Measurements from ENCODE around the gene TMEM8B.

DNA sequence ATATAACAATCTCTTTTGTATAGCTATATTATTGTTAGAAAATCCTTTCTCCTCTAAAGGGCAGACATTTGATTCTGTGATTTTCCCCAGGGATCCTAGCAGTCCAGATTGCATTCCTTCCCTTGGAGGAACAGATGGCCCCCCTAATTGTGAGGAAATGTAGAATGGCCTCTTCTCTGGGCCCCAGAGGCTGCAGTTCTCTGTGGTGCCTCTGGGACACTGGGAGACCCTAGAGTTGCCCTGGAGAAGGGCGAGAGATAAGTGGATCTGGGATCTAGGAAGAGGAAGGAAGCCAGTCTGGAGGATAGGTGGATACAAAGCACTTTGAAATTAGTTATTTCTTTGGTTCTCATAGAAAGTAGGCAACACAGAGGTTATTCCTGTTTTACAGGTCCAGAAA is 12.3 kb upstream of the TMEM8B start:
- TF ChIP-seq CTCF (conservative IDR thresholded peaks at IDR 0.05; ENCODE audit: low read depth, low read length) (no peak), EZH2 (IDR thresholded peaks at IDR 0.05; ENCODE audit: low read length, unreplicated experiment) (no peak), EZH2phosphoT487 (IDR thresholded peaks at IDR 0.05; ENCODE audit: borderline replicate concordance, low read length) (no peak)

Measured in PC-3 (cell line).